Right cardiac atrium (tissue), 5 donors: ENCODE results near the gene WDFY1. TPM values are rescaled to one million over a fixed set of nuclear protein-coding genes. Genes with fewer than 3 reads are reported as not detected.
"Not testable (repeated sequence)": the region's sequence is repeated elsewhere in the genome, so short reads cannot be mapped to it uniquely, and the experiment has no call there.

Experiments used
- ATAC-seq, 2 donors: fragments of 200-7000 bp; cut with Tn5 transposase; one replicate each; pipeline versions ENCODE4 v1.8.0 to v1.9.1; 2020; ENCODE audit warnings: moderate library complexity in 2 of 2, mild to moderate bottlenecking in 1 of 2
- DNase-seq, 3 donors: peaks; one replicate each; pipeline ENCODE4 v3.0.0-alpha.2; 2020
- H3K27ac ChIP-seq: one replicate; pipeline ENCODE4 v1.5.1; 2013; ENCODE audit warnings: mild to moderate bottlenecking, low read length, control low read depth, moderate library complexity
- H3K27me3 ChIP-seq: one replicate; pipeline ENCODE4 v1.6.1; 2013; ENCODE audit not compliant: control insufficient read depth, insufficient read depth
- H3K4me1 ChIP-seq: one replicate; pipeline ENCODE4 v1.6.1; 2013; ENCODE audit warnings: low read length; ENCODE audit not compliant: control insufficient read depth, insufficient read depth
- H3K4me3 ChIP-seq: one replicate; pipeline ENCODE4 v1.5.1; 2013; ENCODE audit warnings: low read length, control low read depth
- H3K9me3 ChIP-seq: one replicate; pipeline ENCODE4 v1.6.1; 2013; ENCODE audit warnings: low read length; ENCODE audit not compliant: control insufficient read depth
- WGBS: extraction: QIAGEN DNeasy Blood & Tissue Kit; methylation state at CpG from one replicate; pipeline ENCODE4 v1.1.7; 2013; 5-methylcytosine and 5-hydroxymethylcytosine counted together
- intact Hi-C, 4 donors: fragments of 100-400 bp; cut with DNase I; formaldehyde crosslinking; loops; one replicate each; pipeline versions ENCODE4 v1.11.0 to v1.14.0; 2022 to 2023
- polyA plus RNA-seq: library from polyadenylated mRNA; stranded (reverse); fragments of 200-250 nt; gene quantifications from one replicate; pipeline ENCODE4 v1.2.3, GENCODE V29; 2013
- total RNA-seq, 4 donors: library from RNA; stranded (reverse); fragmentation: NEBNext Ultra II Directional; extraction: Animal tissue kit (Norgen Biotek cat#: 25700); gene quantifications; one replicate each; pipeline ENCODE4 v1.2.1, GENCODE V29; 2021
- donor health status: healthy with polysubstance abuse.
- donor health status: DM: no; HTN: yes; CAD: no.
- donor health status: DM: no; HTN: no; CAD: no.
- donor health status: DM: no; HTN: yes; CAD: no; lungs with severe emphysema.
- donor health status: DM: yes; HTN: yes; CAD: no.

WDFY1 gene
- total and polyA plus RNA-seq, 5 donors: 10.7 to 21.2 (median 15.9) TPM

- ATAC-seq (no peak), DNase-seq (no peak)
- Histone ChIP-seq H3K9me3 (no peaks in the 10 kb centered on the region), H3K4me3 (no peak overlapping the region), H3K27me3 (no peaks in the 10 kb centered on the region), H3K4me1 (no peaks in the 10 kb centered on the region), H3K27ac (no peak overlapping the region)
- intact Hi-C loops: no loop called here
- 98% methylated on average over 3 of the region's 3 CpGs for WGBS
Observed at GRCh38 chr2:223889229-223889628, 55.9 kb downstream of the WDFY1 start.

GRCh38 chr2:223888251-223888650 is 56.9 kb downstream of the WDFY1 start:
- intact Hi-C loops: no loop called here
- H3K4me1 ChIP-seq: no peaks in the 10 kb centered on the region
- no peak overlapping the region for H3K4me3 ChIP-seq
- H3K9me3 ChIP-seq: no peaks in the 10 kb centered on the region
- H3K27me3 ChIP-seq: no peaks in the 10 kb centered on the region
- 92% methylated on average over 2 of the region's 2 CpGs for WGBS
- H3K27ac ChIP-seq: no peak overlapping the region
- no peak for ATAC-seq
- no peak for DNase-seq

GRCh38 chr2:223887127-223887526 is 58.0 kb downstream of the WDFY1 start:
- 80% methylated on average over 5 of the region's 5 CpGs for whole genome bisulfite sequencing
- intact Hi-C loops: no loop called here
- DNase-seq (no peak), ATAC-seq (no peak)
- Histone ChIP-seq H3K27me3 (no peaks in the 10 kb centered on the region), H3K27ac (no peak overlapping the region), H3K4me3 (no peak overlapping the region), H3K4me1 (no peaks in the 10 kb centered on the region), H3K9me3 (no peaks in the 10 kb centered on the region)

- H3K9me3 ChIP-seq: no peaks in the 10 kb centered on the region
- no peak overlapping the region for H3K4me3 ChIP-seq
- under 1% methylated on average over 2 of the region's 2 CpGs for WGBS
- ATAC-seq: no peak
- H3K27me3 ChIP-seq: no peaks in the 10 kb centered on the region
- H3K27ac ChIP-seq: no peak overlapping the region
- no peak for DNase-seq
- no peaks in the 10 kb centered on the region for H3K4me1 ChIP-seq
- intact Hi-C loops: no loop called here
Observed at GRCh38 chr2:223886726-223887125, 58.4 kb downstream of the WDFY1 start.

- DNase-seq (no peak), ATAC-seq (no peak)
- H3K4me3 ChIP-seq: no peak overlapping the region
- no peaks in the 10 kb centered on the region for H3K27me3 ChIP-seq
- intact Hi-C loops: no loop called here
- H3K27ac ChIP-seq: no peak overlapping the region
- 88% methylated on average over 3 of the region's 3 CpGs for WGBS
- no peaks in the 10 kb centered on the region for H3K9me3 ChIP-seq
- H3K4me1 ChIP-seq: no peaks in the 10 kb centered on the region
Observed at GRCh38 chr2:223884399-223884798, 60.7 kb downstream of the WDFY1 start.

- Histone ChIP-seq H3K4me3 (no peak overlapping the region), H3K27ac (no peak overlapping the region), H3K9me3 (no peaks in the 10 kb centered on the region), H3K4me1 (no peaks in the 10 kb centered on the region), H3K27me3 (no peaks in the 10 kb centered on the region)
- DNase-seq (no peak), ATAC-seq (no peak)
- intact Hi-C loops: no loop called here
- 99% methylated on average over 5 of the region's 5 CpGs for WGBS
Observed at GRCh38 chr2:223882715-223883114, 62.4 kb downstream of the WDFY1 start.

GRCh38 chr2:223880796-223881195 is 64.3 kb downstream of the WDFY1 start:
- DNase-seq (no peak), ATAC-seq (no peak)
- intact Hi-C loops: no loop called here
- no peaks in the 10 kb centered on the region for H3K27me3 ChIP-seq
- no peaks in the 10 kb centered on the region for H3K4me1 ChIP-seq
- H3K9me3 ChIP-seq: no peaks in the 10 kb centered on the region
- H3K4me3 ChIP-seq: no peak overlapping the region
- WGBS: 71% methylated on average over 4 of the region's 4 CpGs
- no peak overlapping the region for H3K27ac ChIP-seq

- no peaks in the 10 kb centered on the region for H3K27me3 ChIP-seq
- H3K4me1 ChIP-seq: no peaks in the 10 kb centered on the region
- no peaks in the 10 kb centered on the region for H3K9me3 ChIP-seq
- intact Hi-C loops: no loop called here
- DNase-seq (no peak), ATAC-seq (no peak)
- no peak overlapping the region for H3K4me3 ChIP-seq
- no peak overlapping the region for H3K27ac ChIP-seq
- 91% methylated on average over 6 of the region's 6 CpGs for WGBS
Observed at GRCh38 chr2:223877721-223878410, 67.3 kb downstream of the WDFY1 start.

- H3K27ac ChIP-seq: no peak overlapping the region
- H3K9me3 ChIP-seq: no peaks in the 10 kb centered on the region
- intact Hi-C loops: no loop called here
- no peaks in the 10 kb centered on the region for H3K27me3 ChIP-seq
- DNase-seq: no peak
- no peaks in the 10 kb centered on the region for H3K4me1 ChIP-seq
- WGBS: 96% methylated on average over 3 of the region's 3 CpGs
- no peak overlapping the region for H3K4me3 ChIP-seq
- no peak for ATAC-seq
Observed at GRCh38 chr2:223873672-223874071, 71.5 kb downstream of the WDFY1 start.

GRCh38 chr2:223872772-223873171 is 72.4 kb downstream of the WDFY1 start:
- DNase-seq, H3K4me3 ChIP-seq, H3K27ac ChIP-seq, H3K4me1 ChIP-seq, H3K9me3 ChIP-seq, H3K27me3 ChIP-seq, ATAC-seq, intact Hi-C loops: not testable (repeated sequence)
- 94% methylated on average over 2 of the region's 2 CpGs for WGBS

- 90% methylated on average over 12 of the region's 12 CpGs for WGBS
- H3K4me3 ChIP-seq, H3K27me3 ChIP-seq, H3K4me1 ChIP-seq, ATAC-seq, DNase-seq, intact Hi-C loops, H3K9me3 ChIP-seq, H3K27ac ChIP-seq: not testable (repeated sequence)
Observed at GRCh38 chr2:223871661-223872060, 73.5 kb downstream of the WDFY1 start.
